ENCODE results near the gene SETD7. TPM values are rescaled to one million over a fixed set of nuclear protein-coding genes. Genes with fewer than 3 reads are reported as not detected.

SETD7 gene
- total RNA-seq, 1 experiment from 2014 or later, result 52.8 TPM

DNA sequence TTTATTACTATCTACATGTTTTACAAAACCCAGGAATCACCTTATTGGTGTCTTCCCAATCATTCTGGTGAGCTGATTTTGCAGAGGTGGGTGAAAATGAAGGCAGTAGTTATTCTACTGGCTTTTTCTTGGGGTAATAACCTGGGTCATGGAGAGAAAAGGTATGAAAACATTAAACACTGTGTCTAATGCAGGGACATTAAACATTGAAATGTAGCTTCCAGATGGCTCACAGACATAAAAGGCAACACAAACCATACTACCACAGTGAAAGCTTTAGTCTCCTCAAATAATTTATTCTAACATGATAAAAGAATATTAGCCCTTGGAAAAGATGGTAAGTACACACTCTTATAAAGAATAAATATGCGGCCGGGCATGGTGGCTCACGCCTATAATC lies 8.0 kb downstream of the SETD7 start:
- CTCF ChIA-PET, result no interaction called here
- no peak for TF ChIP-seq EZH2 (IDR thresholded peaks at IDR 0.05; ENCODE audit: borderline replicate concordance, low read depth, low read length, poor library complexity, severe bottlenecking)
- TF ChIP-seq, protein P1, sequence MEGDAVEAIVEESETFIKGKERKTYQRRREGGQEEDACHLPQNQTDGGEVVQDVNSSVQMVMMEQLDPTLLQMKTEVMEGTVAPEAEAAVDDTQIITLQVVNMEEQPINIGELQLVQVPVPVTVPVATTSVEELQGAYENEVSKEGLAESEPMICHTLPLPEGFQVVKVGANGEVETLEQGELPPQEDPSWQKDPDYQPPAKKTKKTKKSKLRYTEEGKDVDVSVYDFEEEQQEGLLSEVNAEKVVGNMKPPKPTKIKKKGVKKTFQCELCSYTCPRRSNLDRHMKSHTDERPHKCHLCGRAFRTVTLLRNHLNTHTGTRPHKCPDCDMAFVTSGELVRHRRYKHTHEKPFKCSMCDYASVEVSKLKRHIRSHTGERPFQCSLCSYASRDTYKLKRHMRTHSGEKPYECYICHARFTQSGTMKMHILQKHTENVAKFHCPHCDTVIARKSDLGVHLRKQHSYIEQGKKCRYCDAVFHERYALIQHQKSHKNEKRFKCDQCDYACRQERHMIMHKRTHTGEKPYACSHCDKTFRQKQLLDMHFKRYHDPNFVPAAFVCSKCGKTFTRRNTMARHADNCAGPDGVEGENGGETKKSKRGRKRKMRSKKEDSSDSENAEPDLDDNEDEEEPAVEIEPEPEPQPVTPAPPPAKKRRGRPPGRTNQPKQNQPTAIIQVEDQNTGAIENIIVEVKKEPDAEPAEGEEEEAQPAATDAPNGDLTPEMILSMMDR (conservative IDR thresholded peaks at IDR 0.05; ENCODE audit: low read depth, low read length), result no peak
- no peak overlapping the region for H3K27ac ChIP-seq (ENCODE audit: low read depth, low read length, poor library complexity, severe bottlenecking)
- peaks cover 17% of the 10 kb centered on the region for H3K36me3 ChIP-seq (ENCODE audit: insufficient read depth, low read length, poor library complexity, severe bottlenecking)
- intact Hi-C loops (cut with micrococcal nuclease; ENCODE audit: unreplicated experiment), result no loop called here
- no peak overlapping the region for H3K4me3 ChIP-seq (ENCODE audit: low read depth, low read length, poor library complexity, severe bottlenecking)
- H3K4me1 ChIP-seq (ENCODE audit: insufficient read depth, low read length, poor library complexity, severe bottlenecking), result peaks cover 52% of the 10 kb centered on the region
- BruUV-seq (replicated peaks), result no TSS peak
- no peak for DNase-seq (ENCODE audit: low spot score)
- H3K9me3 ChIP-seq (ENCODE audit: low read depth, low read length, poor library complexity, severe bottlenecking), result no peaks in the 10 kb centered on the region
- POLR2A ChIA-PET (ENCODE audit: low non-redundant PET), result no interaction called here
- no peaks in the 10 kb centered on the region for H3K27me3 ChIP-seq (replicated peaks; ENCODE audit: insufficient read depth, low read depth, low read length, poor library complexity)

DNA sequence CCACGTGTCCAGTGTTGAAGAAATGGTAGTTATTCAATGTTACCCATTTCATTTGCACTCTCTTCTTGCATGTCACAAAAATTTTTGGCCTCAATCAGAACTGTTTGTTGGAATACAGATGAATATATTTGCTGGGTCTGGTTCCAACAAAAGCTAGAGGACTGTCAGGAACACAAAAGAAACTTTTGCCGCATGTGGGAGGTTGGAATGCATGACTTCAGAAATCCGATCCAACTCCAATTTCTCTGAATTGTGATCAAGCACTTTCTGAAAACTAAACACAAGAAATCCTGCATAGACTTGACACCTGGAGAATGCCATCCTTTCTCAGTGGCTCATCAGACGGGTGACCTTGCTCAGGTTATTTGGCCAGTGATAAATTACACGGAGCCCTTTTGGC lies 15.4 kb downstream of the SETD7 start:
- H3K27me3 ChIP-seq (replicated peaks; ENCODE audit: insufficient read depth, low read depth, low read length, poor library complexity), result no peaks in the 10 kb centered on the region
- H3K36me3 ChIP-seq (ENCODE audit: insufficient read depth, low read length, poor library complexity, severe bottlenecking), result peaks cover 32% of the 10 kb centered on the region
- H3K27ac ChIP-seq (ENCODE audit: low read depth, low read length, poor library complexity, severe bottlenecking), result no peak overlapping the region
- BruUV-seq (replicated peaks), result no TSS peak
- DNase-seq (ENCODE audit: low spot score), result no peak
- ChIA-PET CTCF (no interaction called here), POLR2A (ENCODE audit: low non-redundant PET) (no interaction called here)
- intact Hi-C loops (cut with micrococcal nuclease; ENCODE audit: unreplicated experiment), result no loop called here
- no peaks in the 10 kb centered on the region for H3K9me3 ChIP-seq (ENCODE audit: low read depth, low read length, poor library complexity, severe bottlenecking)
- H3K4me3 ChIP-seq (ENCODE audit: low read depth, low read length, poor library complexity, severe bottlenecking), result no peak overlapping the region
- no peak for TF ChIP-seq EZH2 (IDR thresholded peaks at IDR 0.05; ENCODE audit: borderline replicate concordance, low read depth, low read length, poor library complexity, severe bottlenecking)
- TF ChIP-seq, protein P1 (conservative IDR thresholded peaks at IDR 0.05; ENCODE audit: low read depth, low read length), result no peak
- peaks cover 5% of the 10 kb centered on the region for H3K4me1 ChIP-seq (ENCODE audit: insufficient read depth, low read length, poor library complexity, severe bottlenecking)

DNA sequence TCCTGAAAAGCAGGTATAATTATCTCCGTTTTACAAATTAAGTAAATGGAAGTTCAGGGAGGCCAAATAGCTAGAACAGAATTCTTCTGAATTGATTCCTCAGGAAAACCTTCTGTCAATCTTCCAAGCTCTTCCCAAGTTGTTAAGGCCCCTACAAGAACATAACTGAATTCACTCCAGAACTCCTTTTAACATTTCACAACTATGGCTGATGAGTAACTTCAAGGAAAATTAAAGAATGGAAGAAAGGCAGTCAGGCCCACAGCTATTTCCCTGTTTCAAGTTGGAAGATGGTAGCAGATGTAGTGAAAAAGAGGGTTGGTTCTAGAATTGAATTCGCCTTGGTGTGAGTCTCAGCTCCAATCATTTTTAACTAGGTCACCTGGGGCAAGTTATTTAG lies 15.9 kb downstream of the SETD7 start:
- ChIA-PET CTCF (no interaction called here), POLR2A (ENCODE audit: low non-redundant PET) (no interaction called here)
- TF ChIP-seq, protein P1 (conservative IDR thresholded peaks at IDR 0.05; ENCODE audit: low read depth, low read length), result no peak
- no peak for TF ChIP-seq EZH2 (IDR thresholded peaks at IDR 0.05; ENCODE audit: borderline replicate concordance, low read depth, low read length, poor library complexity, severe bottlenecking)
- Histone ChIP-seq H3K9me3 (ENCODE audit: low read depth, low read length, poor library complexity, severe bottlenecking) (no peaks in the 10 kb centered on the region), H3K27me3 (replicated peaks; ENCODE audit: insufficient read depth, low read depth, low read length, poor library complexity) (no peaks in the 10 kb centered on the region), H3K27ac (ENCODE audit: low read depth, low read length, poor library complexity, severe bottlenecking) (no peak overlapping the region), H3K36me3 (ENCODE audit: insufficient read depth, low read length, poor library complexity, severe bottlenecking) (peaks cover 31% of the 10 kb centered on the region), H3K4me1 (ENCODE audit: insufficient read depth, low read length, poor library complexity, severe bottlenecking) (peaks cover 7% of the 10 kb centered on the region), H3K4me3 (ENCODE audit: low read depth, low read length, poor library complexity, severe bottlenecking) (no peak overlapping the region)
- no TSS peak for BruUV-seq (replicated peaks)
- intact Hi-C loops (cut with micrococcal nuclease; ENCODE audit: unreplicated experiment), result no loop called here
- DNase-seq (ENCODE audit: low spot score), result no peak

Data from A673 (cell line).